Lower leg skin (tissue), 4 donors: Measurements from ENCODE around the gene SLC49A3. TPM values are rescaled to one million over a fixed set of nuclear protein-coding genes. Genes with fewer than 3 reads are reported as not detected.

Experiments
- DNase-seq, 2 donors: peaks; one replicate each; pipeline ENCODE4 v3.0.0-alpha.2; 2019; ENCODE audit warnings: low spot score in 2 of 2
- H3K4me3 ChIP-seq: fragments of 200-600 bp; sonication (generic); 2 replicates; pipeline ENCODE4 v1.5.1; 2017; ENCODE audit warnings: mild to moderate bottlenecking, low read depth; ENCODE audit not compliant: poor library complexity, severe bottlenecking
- POLR2A ChIP-seq, 2 donors: fragments of 450-650 bp; IDR thresholded peaks; one replicate each; pipeline ENCODE4 v1.6.1; 2016 to 2017; ENCODE audit warnings: antibody characterized with exemption in 2 of 2, mild to moderate bottlenecking in 1 of 2, moderate library complexity in 1 of 2
- WGBS, 2 donors: methylation state at CpG; one replicate each; pipeline ENCODE4 v1.1.5; 2018; 5-methylcytosine and 5-hydroxymethylcytosine counted together
- intact Hi-C: fragments of 100-400 bp; cut with DNase I; formaldehyde crosslinking; loops from one replicate; pipeline ENCODE4 v1.15.0; 2023; ENCODE audit warnings: low total_unique reads
- total RNA-seq, 4 donors: library from RNA; depleted of rRNA; stranded (reverse); fragments of >200 nt; gene quantifications; one replicate each; pipeline ENCODE4 v1.1.0, GENCODE V29; 2016
- TF ChIP-seq, protein P1 (sequence below), 3 donors: fragments of 450-650 bp; IDR thresholded peaks; one replicate each; pipeline ENCODE4 v1.5.1; 2016; ENCODE audit warnings: antibody characterized with exemption in 3 of 3, mild to moderate bottlenecking in 3 of 3, moderate library complexity in 2 of 3

The SLC49A3 gene
- total RNA-seq, 4 donors from 2014 or later: 16.8 to 33.8 (median 22.7) TPM

DNA sequence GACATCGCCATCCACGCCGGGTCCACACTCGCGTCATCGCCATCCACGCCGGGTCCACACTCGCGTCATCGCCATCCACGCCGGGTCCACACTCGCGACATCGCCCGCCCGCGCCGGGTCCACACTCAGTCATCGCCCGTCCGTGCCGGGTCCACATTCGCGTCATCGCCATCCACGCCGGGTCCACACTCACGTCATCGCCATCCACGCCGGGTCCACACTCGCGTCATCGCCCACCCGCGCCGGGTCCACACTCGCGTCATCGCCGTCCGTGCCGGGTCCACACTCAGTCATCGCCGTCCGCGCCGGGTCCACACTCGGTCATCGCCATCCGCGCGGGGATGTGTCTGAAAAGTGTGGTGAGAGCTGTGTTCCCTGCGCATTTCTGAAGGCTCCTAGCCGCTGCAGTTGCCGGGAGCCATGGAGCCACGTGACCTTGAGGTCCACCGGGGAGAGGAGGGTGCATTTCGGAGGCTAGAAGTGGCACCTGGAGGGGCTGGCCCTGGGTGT lies 34.0 kb upstream of the SLC49A3 start:
- no peak overlapping the region for H3K4me3 ChIP-seq
- intact Hi-C loops: no loop called here
- 96 to 97% methylated on average over 61 of the region's 61 CpGs for WGBS, 2 donors
- no peak for TF ChIP-seq POLR2A (IDR thresholded peaks at IDR 0.05)
- TF ChIP-seq, protein P1, sequence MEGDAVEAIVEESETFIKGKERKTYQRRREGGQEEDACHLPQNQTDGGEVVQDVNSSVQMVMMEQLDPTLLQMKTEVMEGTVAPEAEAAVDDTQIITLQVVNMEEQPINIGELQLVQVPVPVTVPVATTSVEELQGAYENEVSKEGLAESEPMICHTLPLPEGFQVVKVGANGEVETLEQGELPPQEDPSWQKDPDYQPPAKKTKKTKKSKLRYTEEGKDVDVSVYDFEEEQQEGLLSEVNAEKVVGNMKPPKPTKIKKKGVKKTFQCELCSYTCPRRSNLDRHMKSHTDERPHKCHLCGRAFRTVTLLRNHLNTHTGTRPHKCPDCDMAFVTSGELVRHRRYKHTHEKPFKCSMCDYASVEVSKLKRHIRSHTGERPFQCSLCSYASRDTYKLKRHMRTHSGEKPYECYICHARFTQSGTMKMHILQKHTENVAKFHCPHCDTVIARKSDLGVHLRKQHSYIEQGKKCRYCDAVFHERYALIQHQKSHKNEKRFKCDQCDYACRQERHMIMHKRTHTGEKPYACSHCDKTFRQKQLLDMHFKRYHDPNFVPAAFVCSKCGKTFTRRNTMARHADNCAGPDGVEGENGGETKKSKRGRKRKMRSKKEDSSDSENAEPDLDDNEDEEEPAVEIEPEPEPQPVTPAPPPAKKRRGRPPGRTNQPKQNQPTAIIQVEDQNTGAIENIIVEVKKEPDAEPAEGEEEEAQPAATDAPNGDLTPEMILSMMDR (IDR thresholded peaks at IDR 0.05): no peak
- DNase-seq: no peak

DNA sequence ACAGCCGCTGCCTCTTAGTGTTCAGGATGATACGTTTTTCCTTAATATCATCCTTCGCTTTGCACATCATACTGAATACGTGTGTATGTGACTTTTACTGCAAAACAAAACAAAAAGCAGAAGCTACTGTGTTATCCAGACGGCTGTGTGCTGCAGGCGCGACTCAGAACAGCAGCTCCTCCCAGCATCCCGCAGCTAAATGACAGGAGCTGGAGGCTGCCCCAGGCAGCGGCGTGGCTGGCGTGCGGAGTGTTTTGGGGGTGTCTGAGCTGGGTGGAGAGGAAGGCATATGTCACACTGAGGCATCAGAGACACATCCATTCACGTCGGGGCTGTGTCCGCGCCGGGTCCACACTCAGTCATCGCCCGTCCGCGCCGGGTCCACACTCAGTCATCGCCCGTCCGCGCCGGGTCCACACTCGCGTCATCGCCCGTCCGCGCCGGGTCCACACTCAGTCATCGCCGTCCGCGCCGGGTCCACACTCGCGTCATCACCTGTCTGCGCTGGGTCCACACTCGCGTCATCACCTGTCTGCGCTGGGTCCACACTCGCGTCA lies 33.3 kb upstream of the SLC49A3 start:
- no peak overlapping the region for H3K4me3 ChIP-seq
- TF ChIP-seq, protein P1 (IDR thresholded peaks at IDR 0.05): no peak
- no peak for TF ChIP-seq POLR2A (IDR thresholded peaks at IDR 0.05)
- DNase-seq: no peak
- intact Hi-C loops: no loop called here
- 88% methylated on average over 47 of the region's 47 CpGs for WGBS, 2 donors

DNA sequence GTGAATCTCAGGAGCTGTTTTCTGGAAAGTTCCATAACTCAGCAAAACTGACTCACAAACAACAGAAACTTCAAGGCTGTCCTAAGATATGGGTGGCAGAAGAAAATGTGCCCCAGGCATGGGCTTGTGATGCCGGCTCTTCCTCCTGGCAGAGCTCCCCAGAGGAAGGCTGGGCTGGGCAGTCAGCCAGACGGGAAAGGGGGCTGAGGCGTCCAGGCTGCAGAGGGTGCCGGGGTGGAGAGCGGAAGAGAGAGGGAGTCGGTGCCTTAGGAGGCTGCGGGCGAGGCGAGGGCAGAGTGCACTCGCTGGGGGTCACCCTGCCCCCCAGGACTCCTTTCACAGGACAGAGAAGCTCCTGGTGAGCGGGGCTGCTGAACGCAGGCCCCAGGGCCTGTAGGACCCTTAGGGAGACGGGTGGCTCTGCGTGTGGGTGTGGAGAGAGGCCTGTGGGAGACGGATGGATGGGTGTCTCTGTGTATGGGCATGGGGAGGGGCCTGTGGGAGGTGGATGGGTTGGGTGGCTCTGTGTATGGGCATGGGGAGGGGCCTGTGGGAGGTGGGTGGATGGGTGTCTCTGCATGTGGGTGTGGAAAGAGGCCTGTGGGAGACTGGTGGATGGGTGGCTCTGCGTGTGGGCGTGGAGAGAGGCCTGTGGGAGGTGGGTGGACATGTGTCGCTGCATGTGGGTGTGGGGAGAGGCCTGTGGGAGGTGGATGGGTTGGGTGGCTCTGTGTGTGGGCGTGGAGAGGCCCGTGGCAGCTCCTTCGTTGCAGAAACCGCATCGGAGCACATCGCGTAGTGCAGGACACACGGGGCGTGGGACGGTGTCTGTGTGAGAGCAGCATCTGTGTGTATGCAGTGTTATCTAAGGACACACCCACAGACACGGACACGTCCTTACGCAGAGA lies 32.6 kb upstream of the SLC49A3 start:
- 36 to 40% methylated on average over 31 of the region's 31 CpGs for WGBS, 2 donors
- TF ChIP-seq, protein P1 (IDR thresholded peaks at IDR 0.05): no peak
- TF ChIP-seq POLR2A (IDR thresholded peaks at IDR 0.05): no peak
- intact Hi-C loops: no loop called here
- peak in 1 of 2 donors; percentile 46 for DNase-seq
- no peak overlapping the region for H3K4me3 ChIP-seq

DNA sequence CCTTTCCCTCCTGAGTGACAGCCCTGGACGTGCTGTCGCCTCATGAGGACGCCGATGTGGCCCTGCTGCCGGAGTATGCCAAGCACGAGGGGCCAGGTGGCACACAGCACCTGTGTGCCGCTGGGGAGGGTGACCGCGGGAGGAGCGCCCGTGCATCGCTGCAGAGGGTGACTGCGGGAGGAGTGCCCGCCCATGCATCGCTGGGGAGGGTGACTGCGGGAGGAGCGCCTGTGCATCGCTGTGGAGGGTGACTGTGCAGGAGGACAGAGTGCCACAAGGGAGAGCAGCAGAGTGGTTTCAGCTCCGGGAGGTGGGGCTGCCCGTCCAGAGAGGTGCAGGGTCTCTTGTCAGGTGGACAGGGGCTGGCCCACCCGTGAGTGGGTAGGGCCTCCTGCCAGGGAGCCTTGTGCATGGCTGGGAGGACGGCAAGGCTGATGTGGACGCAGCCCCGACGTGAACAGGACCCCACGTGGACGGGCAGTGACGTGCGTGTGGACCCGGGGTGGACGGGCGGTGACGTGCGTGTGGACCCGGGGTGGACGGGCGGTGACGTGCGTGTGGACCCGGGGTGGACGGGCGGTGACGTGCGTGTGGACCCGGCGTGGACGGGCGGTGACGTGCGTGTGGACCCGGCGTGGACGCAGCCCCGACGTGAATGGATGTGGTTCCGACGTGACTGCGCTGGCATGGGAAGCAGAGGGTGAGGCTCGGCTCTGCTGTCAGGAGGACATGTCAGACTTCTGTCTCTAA lies 31.3 kb upstream of the SLC49A3 start:
- intact Hi-C loops: no loop called here

DNA sequence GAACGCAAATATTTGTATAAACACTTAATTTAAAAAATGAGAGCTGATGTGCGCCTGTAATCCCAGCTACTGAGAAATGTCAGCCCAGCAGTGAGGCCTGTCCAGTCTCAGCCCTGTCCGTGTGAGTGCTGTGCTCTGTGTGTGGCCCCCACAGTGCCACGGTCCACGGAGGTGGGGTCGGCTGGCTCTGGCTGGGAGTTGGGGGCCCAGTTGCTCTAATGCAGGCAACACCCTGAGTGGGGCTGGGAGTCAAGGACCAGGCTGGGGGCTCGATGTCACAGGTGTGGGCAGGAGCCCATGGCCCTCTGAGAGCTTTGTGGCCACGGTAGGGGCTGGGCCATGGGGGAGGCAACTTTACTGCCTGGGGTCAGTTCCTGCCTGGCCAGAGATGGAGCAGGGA lies 29.5 kb upstream of the SLC49A3 start:
- TF ChIP-seq, protein P1 (IDR thresholded peaks at IDR 0.05): no peak
- TF ChIP-seq POLR2A (IDR thresholded peaks at IDR 0.05): no peak
- intact Hi-C loops: no loop called here
- 87 to 88% methylated on average over 8 of the region's 8 CpGs for WGBS, 2 donors
- DNase-seq: no peak
- no peak overlapping the region for H3K4me3 ChIP-seq

More for the DNA sequence above, 31.3 kb upstream of the SLC49A3 start:
- TF ChIP-seq, protein P1 (IDR thresholded peaks at IDR 0.05): no peak
- TF ChIP-seq POLR2A (IDR thresholded peaks at IDR 0.05): no peak
- WGBS, 2 donors: 78 to 85% methylated on average over 59 of the region's 59 CpGs
- DNase-seq: no peak
- no peak overlapping the region for H3K4me3 ChIP-seq
